OCI-LY1 (cell line): ENCODE data around the gene FETUB.

Source experiments
- H2AFZ ChIP-seq: fragments of 200-600 bp; sonication (generic), shearing (Covaris generic); 2 replicates; pipeline ENCODE4 v1.6.0; 2014; ENCODE audit warnings: antibody characterized with exemption, mild to moderate bottlenecking, low read length
- H3F3A ChIP-seq: fragments of 200-600 bp; sonication (generic), shearing (Covaris generic); 2 replicates; pipeline ENCODE4 v1.6.0; 2014; ENCODE audit warnings: mild to moderate bottlenecking, antibody characterized with exemption, low read length, moderate library complexity; ENCODE audit not compliant: insufficient read depth
- H3K27ac ChIP-seq: fragments of 200-600 bp; sonication (generic); 2 replicates; pipeline ENCODE4 v1.5.1; 2014; ENCODE audit warnings: low read length, mixed run types, mild to moderate bottlenecking, low read depth; ENCODE audit not compliant: poor library complexity, severe bottlenecking
- H3K27me3 ChIP-seq: fragments of 200-600 bp; sonication (generic); 2 replicates; pipeline ENCODE4 v1.6.0; 2014; ENCODE audit warnings: antibody characterized with exemption, mild to moderate bottlenecking, low read length, moderate library complexity; ENCODE audit not compliant: insufficient read depth
- H3K36me3 ChIP-seq: fragments of 200-600 bp; sonication (generic); 2 replicates; pipeline ENCODE4 v1.6.1; 2014; ENCODE audit warnings: mild to moderate bottlenecking, antibody characterized with exemption, low read length, moderate library complexity, mixed read lengths; ENCODE audit not compliant: insufficient read depth
- H3K4me1 ChIP-seq: fragments of 200-600 bp; sonication (generic); 2 replicates; pipeline ENCODE4 v1.5.1; 2014; ENCODE audit warnings: mild to moderate bottlenecking, low read length, moderate library complexity; ENCODE audit not compliant: insufficient read depth, severe bottlenecking
- H3K4me2 ChIP-seq: fragments of 200-600 bp; sonication (generic), shearing (Covaris generic); 2 replicates; pipeline ENCODE4 v1.6.1; 2014; ENCODE audit warnings: low read length
- H3K4me3 ChIP-seq: fragments of 200-600 bp; sonication (generic); 2 replicates; pipeline ENCODE4 v1.5.1; 2014; ENCODE audit warnings: low read length, low read depth, mild to moderate bottlenecking, mixed read lengths; ENCODE audit not compliant: poor library complexity, severe bottlenecking
- H3K79me2 ChIP-seq: fragments of 200-600 bp; shearing (Covaris generic); 2 replicates; pipeline ENCODE4 v1.6.1; 2016; ENCODE audit warnings: mixed run types, low read length, mixed read lengths; ENCODE audit not compliant: insufficient read depth
- H3K9ac ChIP-seq: fragments of 200-600 bp; sonication (generic), shearing (Covaris generic); 2 replicates; pipeline ENCODE4 v1.6.1; 2014; ENCODE audit warnings: mild to moderate bottlenecking, low read length, mixed read lengths
- H3K9me2 ChIP-seq: fragments of 200-600 bp; sonication (generic), shearing (Covaris generic); 2 replicates; pipeline ENCODE4 v1.6.1; 2014; ENCODE audit warnings: low read depth, mild to moderate bottlenecking, low read length, mixed read lengths
- H3K9me3 ChIP-seq: fragments of 200-600 bp; shearing (Covaris generic); 2 replicates; pipeline ENCODE4 v1.6.1; 2014; ENCODE audit warnings: low read length, mixed read lengths
- H4K20me1 ChIP-seq: fragments of 200-600 bp; sonication (generic), shearing (Covaris generic); 2 replicates; pipeline ENCODE4 v1.6.0; 2016; ENCODE audit warnings: mild to moderate bottlenecking, low read length; ENCODE audit not compliant: insufficient read depth
- CTCF ChIP-seq: fragments of 200-600 bp; sonication (generic), shearing (Covaris generic); IDR thresholded peaks from 2 replicates; pipeline ENCODE4 v1.5.1; 2017; ENCODE audit warnings: mild to moderate bottlenecking, antibody characterized with exemption, low read length, moderate library complexity, mixed read lengths
- EZH2 ChIP-seq: fragments of 200-600 bp; sonication (generic), shearing (Covaris generic); IDR thresholded peaks from 2 replicates; pipeline ENCODE4 v1.8.0; 2017; ENCODE audit warnings: borderline replicate concordance, mixed run types, mild to moderate bottlenecking, antibody characterized with exemption, low read length, moderate library complexity, mixed read lengths

FETUB gene

GRCh38 chr3:186598108-186598784, 42.0 kb upstream of the FETUB start:
- no peaks in the 10 kb centered on the region for H3K27me3 ChIP-seq
- H3K27ac ChIP-seq, result no peak overlapping the region
- no peak overlapping the region for H3K4me2 ChIP-seq
- TF ChIP-seq EZH2, result no peak
- TF ChIP-seq CTCF, result no peak
- no peak overlapping the region for H2AFZ ChIP-seq
- no peaks in the 10 kb centered on the region for H3K9me3 ChIP-seq
- H3K4me3 ChIP-seq, result no peak overlapping the region
- no peaks in the 10 kb centered on the region for H3K9me2 ChIP-seq
- H3K36me3 ChIP-seq, result no peaks in the 10 kb centered on the region
- no peak overlapping the region for H3K9ac ChIP-seq
- no peaks in the 10 kb centered on the region for H4K20me1 ChIP-seq
- no peaks in the 10 kb centered on the region for H3F3A ChIP-seq
- H3K4me1 ChIP-seq, result peaks cover 3% of the 10 kb centered on the region
- no peaks in the 10 kb centered on the region for H3K79me2 ChIP-seq

GRCh38 chr3:186598794-186599141, 41.4 kb upstream of the FETUB start:
- no peaks in the 10 kb centered on the region for H3K79me2 ChIP-seq
- no peaks in the 10 kb centered on the region for H4K20me1 ChIP-seq
- no peak for TF ChIP-seq CTCF
- no peak for TF ChIP-seq EZH2
- no peaks in the 10 kb centered on the region for H3F3A ChIP-seq
- H3K9me3 ChIP-seq, result no peaks in the 10 kb centered on the region
- H2AFZ ChIP-seq, result no peak overlapping the region
- no peak overlapping the region for H3K4me2 ChIP-seq
- no peaks in the 10 kb centered on the region for H3K36me3 ChIP-seq
- no peaks in the 10 kb centered on the region for H3K27me3 ChIP-seq
- H3K27ac ChIP-seq, result no peak overlapping the region
- no peaks in the 10 kb centered on the region for H3K9me2 ChIP-seq
- peaks cover 3% of the 10 kb centered on the region for H3K4me1 ChIP-seq
- H3K9ac ChIP-seq, result no peak overlapping the region
- no peak overlapping the region for H3K4me3 ChIP-seq

GRCh38 chr3:186599142-186599784, 40.9 kb upstream of the FETUB start:
- Histone ChIP-seq H3K36me3 (no peaks in the 10 kb centered on the region), H3K9me2 (no peaks in the 10 kb centered on the region), H4K20me1 (no peaks in the 10 kb centered on the region), H3F3A (no peaks in the 10 kb centered on the region), H3K4me2 (no peak overlapping the region), H3K27me3 (no peaks in the 10 kb centered on the region), H3K4me3 (no peak overlapping the region), H3K9me3 (no peaks in the 10 kb centered on the region), H3K9ac (no peak overlapping the region), H3K4me1 (peaks cover 3% of the 10 kb centered on the region), H3K79me2 (no peaks in the 10 kb centered on the region), H2AFZ (no peak overlapping the region), H3K27ac (no peak overlapping the region)
- TF ChIP-seq EZH2 (no peak), CTCF (no peak)
